ENCODE data around the gene PPP1R3D.

PPP1R3D gene

GRCh38 chr20:59944726-59945125, 4.6 kb upstream of the PPP1R3D start:
- no peak overlapping the region for H3K4me3 ChIP-seq (ENCODE audit: control insufficient read depth, low read depth, low read length)
- TF ChIP-seq CTCF (IDR thresholded peaks at IDR 0.05; ENCODE audit: control insufficient read depth, insufficient read depth, low read depth, low read length, missing control alignments): no peak
- DNase-seq (ENCODE audit: low read depth): no peak

- DNase-seq (ENCODE audit: low read depth): no peak
- no peak overlapping the region for H3K4me3 ChIP-seq (ENCODE audit: control insufficient read depth, low read depth, low read length)
- TF ChIP-seq CTCF (IDR thresholded peaks at IDR 0.05; ENCODE audit: control insufficient read depth, insufficient read depth, low read depth, low read length, missing control alignments): no peak
These were observed 2.1 kb upstream of the PPP1R3D start for GRCh38 chr20:59942245-59942644.

- TF ChIP-seq CTCF (IDR thresholded peaks at IDR 0.05; ENCODE audit: control insufficient read depth, insufficient read depth, low read depth, low read length, missing control alignments): no peak
- no peak for DNase-seq (ENCODE audit: low read depth)
- peak overlapping the region; percentile 77 for H3K4me3 ChIP-seq (ENCODE audit: control insufficient read depth, low read depth, low read length)
These were observed 820 bp upstream of the PPP1R3D start for GRCh38 chr20:59940956-59941294.

- peak overlapping the region; percentile 79 for H3K4me3 ChIP-seq (ENCODE audit: control insufficient read depth, low read depth, low read length)
- no peak for DNase-seq (ENCODE audit: low read depth)
- no peak for TF ChIP-seq CTCF (IDR thresholded peaks at IDR 0.05; ENCODE audit: control insufficient read depth, insufficient read depth, low read depth, low read length, missing control alignments)
These were observed 301 bp downstream of the PPP1R3D start for GRCh38 chr20:59939879-59940128.

- DNase-seq (ENCODE audit: low read depth): no peak
- TF ChIP-seq CTCF (IDR thresholded peaks at IDR 0.05; ENCODE audit: control insufficient read depth, insufficient read depth, low read depth, low read length, missing control alignments): no peak
- peak overlapping the region; percentile 79 for H3K4me3 ChIP-seq (ENCODE audit: control insufficient read depth, low read depth, low read length)
These were observed 840 bp downstream of the PPP1R3D start for GRCh38 chr20:59939052-59939878.

- peak overlapping the region; percentile 47 for H3K4me3 ChIP-seq (ENCODE audit: control insufficient read depth, low read depth, low read length)
- no peak for DNase-seq (ENCODE audit: low read depth)
- TF ChIP-seq CTCF (IDR thresholded peaks at IDR 0.05; ENCODE audit: control insufficient read depth, insufficient read depth, low read depth, low read length, missing control alignments): no peak
These were observed 1.4 kb downstream of the PPP1R3D start for GRCh38 chr20:59938696-59939051.

- TF ChIP-seq CTCF (IDR thresholded peaks at IDR 0.05; ENCODE audit: control insufficient read depth, insufficient read depth, low read depth, low read length, missing control alignments): no peak
- no peak for DNase-seq (ENCODE audit: low read depth)
- H3K4me3 ChIP-seq (ENCODE audit: control insufficient read depth, low read depth, low read length): peak overlapping the region; percentile 16
These were observed 1.9 kb downstream of the PPP1R3D start for GRCh38 chr20:59938221-59938620.
